Dendritic cell treated with granulocyte-macrophage colony-stimulating factor and Interleukin-4, amounts not matched to agents 40 ng/mL and 50 ng/mL, for 4 days (primary cell): ENCODE results near the gene KIAA2012.

Experiments
- H3K27ac Mint-ChIP-seq: one replicate; pipeline ENCODE4 v1.8.0; 2022; ENCODE audit warnings: mild to moderate bottlenecking, mixed read lengths
- H3K27me3 Mint-ChIP-seq: one replicate; pipeline ENCODE4 v1.8.0; 2022; ENCODE audit warnings: mild to moderate bottlenecking, mixed read lengths
- H3K36me3 Mint-ChIP-seq: one replicate; pipeline ENCODE4 v1.8.0; 2022; ENCODE audit warnings: low read depth, mixed read lengths
- H3K4me1 Mint-ChIP-seq: one replicate; pipeline ENCODE4 v1.8.0; 2022; ENCODE audit warnings: low read depth, mixed read lengths
- H3K4me3 Mint-ChIP-seq: one replicate; pipeline ENCODE4 v1.8.0; 2022; ENCODE audit warnings: mild to moderate bottlenecking, moderate library complexity, mixed read lengths
- H3K9me3 Mint-ChIP-seq: one replicate; pipeline ENCODE4 v1.8.0; 2022; ENCODE audit warnings: mixed read lengths
- intact Hi-C: fragments of 100-400 bp; cut with micrococcal nuclease; formaldehyde crosslinking; loops from one replicate; pipeline ENCODE4 v1.15.0; 2022

KIAA2012 gene

DNA sequence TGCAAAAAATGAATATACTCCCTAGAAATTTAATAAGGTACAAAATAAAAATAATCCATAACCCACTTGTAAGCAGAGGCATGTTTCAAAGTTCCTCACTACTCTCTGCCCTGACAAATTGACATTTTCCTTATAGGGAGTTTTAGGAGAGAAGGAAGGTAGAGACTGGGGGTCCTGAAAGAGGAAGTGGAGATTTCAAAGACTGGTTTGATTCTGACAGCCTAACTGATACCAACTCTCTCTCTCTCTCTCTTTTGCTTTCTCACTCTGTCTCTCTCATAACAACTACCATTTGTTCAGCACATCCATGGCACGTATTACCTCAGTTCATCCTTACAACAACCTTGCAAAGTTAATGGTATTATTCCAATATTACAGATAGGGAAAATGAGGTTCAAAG lies 20.8 kb upstream of the KIAA2012 start:
- no peaks in the 10 kb centered on the region for H3K4me1 Mint-ChIP-seq
- no peak overlapping the region for H3K27ac Mint-ChIP-seq
- H3K4me3 Mint-ChIP-seq: no peak overlapping the region
- H3K36me3 Mint-ChIP-seq: no peaks in the 10 kb centered on the region
- H3K27me3 Mint-ChIP-seq: peaks cover 9% of the 10 kb centered on the region
- intact Hi-C loops: no loop called here
- H3K9me3 Mint-ChIP-seq: no peaks in the 10 kb centered on the region

- intact Hi-C loops: no loop called here
- H3K27me3 Mint-ChIP-seq: peaks cover 10% of the 10 kb centered on the region
- no peak overlapping the region for H3K27ac Mint-ChIP-seq
- no peaks in the 10 kb centered on the region for H3K4me1 Mint-ChIP-seq
- H3K4me3 Mint-ChIP-seq: no peak overlapping the region
- H3K36me3 Mint-ChIP-seq: no peaks in the 10 kb centered on the region
- no peaks in the 10 kb centered on the region for H3K9me3 Mint-ChIP-seq
These were observed 18.4 kb upstream of the KIAA2012 start for GRCh38 chr2:202054679-202055078.

DNA sequence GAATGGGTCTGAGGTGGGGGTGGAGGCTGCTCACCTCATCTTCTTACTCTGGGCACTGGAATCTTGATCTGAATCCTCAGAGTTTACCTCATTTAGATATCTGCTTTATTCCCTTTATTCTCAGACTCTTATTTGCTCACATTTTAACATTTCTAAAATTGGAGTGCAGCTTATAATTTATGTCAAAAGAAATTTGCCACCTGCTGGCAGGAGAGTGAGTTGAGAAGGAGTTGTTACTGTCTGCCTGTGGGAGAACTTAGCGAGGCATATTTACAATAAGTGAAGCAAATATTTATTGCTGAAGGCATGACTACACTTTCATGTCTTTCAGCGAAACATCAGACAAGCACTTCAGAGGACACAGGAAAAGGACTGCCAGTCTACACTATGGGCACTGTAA lies 16.4 kb upstream of the KIAA2012 start:
- H3K4me3 Mint-ChIP-seq: no peak overlapping the region
- H3K27me3 Mint-ChIP-seq: peaks cover 10% of the 10 kb centered on the region
- intact Hi-C loops: no loop called here

GRCh38 chr2:202060218-202060617 lies 12.8 kb upstream of the KIAA2012 start:
- Mint-ChIP-seq H3K4me1 (peaks cover 10% of the 10 kb centered on the region), H3K4me3 (no peak overlapping the region), H3K9me3 (no peaks in the 10 kb centered on the region), H3K36me3 (no peaks in the 10 kb centered on the region), H3K27ac (no peak overlapping the region), H3K27me3 (peaks cover 8% of the 10 kb centered on the region)
- intact Hi-C loops: loop anchor here (10.0 kb wide), 1 partner anchor 195 kb away; no protein-coding TSS in a partner anchor

More for the DNA sequence above, 16.4 kb upstream of the KIAA2012 start:
- no peak overlapping the region for H3K27ac Mint-ChIP-seq
- H3K36me3 Mint-ChIP-seq: no peaks in the 10 kb centered on the region
- H3K9me3 Mint-ChIP-seq: no peaks in the 10 kb centered on the region
- H3K4me1 Mint-ChIP-seq: no peaks in the 10 kb centered on the region

GRCh38 chr2:202061695-202062094 lies 11.4 kb upstream of the KIAA2012 start:
- Mint-ChIP-seq H3K4me1 (peaks cover 10% of the 10 kb centered on the region), H3K27me3 (peaks cover 5% of the 10 kb centered on the region), H3K4me3 (no peak overlapping the region), H3K27ac (no peak overlapping the region), H3K9me3 (no peaks in the 10 kb centered on the region), H3K36me3 (no peaks in the 10 kb centered on the region)
- intact Hi-C loops: loop anchor here (10.0 kb wide), 1 partner anchor 197 kb away; no protein-coding TSS in a partner anchor

- Mint-ChIP-seq H3K9me3 (no peaks in the 10 kb centered on the region), H3K27me3 (peaks cover 1% of the 10 kb centered on the region), H3K36me3 (no peaks in the 10 kb centered on the region), H3K4me1 (peaks cover 10% of the 10 kb centered on the region), H3K4me3 (no peak overlapping the region), H3K27ac (no peak overlapping the region)
- intact Hi-C loops: loop anchor here (10.0 kb wide), 1 partner anchor 200 kb away; no protein-coding TSS in a partner anchor
These were observed 8.7 kb upstream of the KIAA2012 start for GRCh38 chr2:202064171-202064880.

DNA sequence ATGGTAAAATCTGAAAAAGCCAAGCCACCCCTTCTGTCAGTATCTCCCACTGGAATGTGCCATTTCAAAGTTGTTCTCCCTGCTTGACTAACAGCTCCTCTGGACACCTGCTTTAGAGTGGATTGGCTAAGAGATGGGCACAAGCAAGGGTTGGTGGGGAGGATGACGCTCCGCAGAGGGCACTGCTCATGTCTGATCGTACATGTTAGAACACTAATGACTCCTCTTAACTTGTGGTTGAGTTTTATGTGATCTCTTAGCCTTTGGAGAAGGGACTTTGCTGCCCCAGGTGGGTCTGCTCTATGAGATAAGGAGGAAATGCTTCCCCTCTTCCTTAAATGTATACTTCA lies 8.2 kb upstream of the KIAA2012 start:
- H3K4me1 Mint-ChIP-seq: peaks cover 10% of the 10 kb centered on the region
- peaks cover 1% of the 10 kb centered on the region for H3K27me3 Mint-ChIP-seq
- H3K9me3 Mint-ChIP-seq: no peaks in the 10 kb centered on the region
- H3K4me3 Mint-ChIP-seq: no peak overlapping the region
- intact Hi-C loops: loop anchor here (10.0 kb wide), 1 partner anchor 200 kb away; no protein-coding TSS in a partner anchor
- H3K27ac Mint-ChIP-seq: no peak overlapping the region
- H3K36me3 Mint-ChIP-seq: no peaks in the 10 kb centered on the region

DNA sequence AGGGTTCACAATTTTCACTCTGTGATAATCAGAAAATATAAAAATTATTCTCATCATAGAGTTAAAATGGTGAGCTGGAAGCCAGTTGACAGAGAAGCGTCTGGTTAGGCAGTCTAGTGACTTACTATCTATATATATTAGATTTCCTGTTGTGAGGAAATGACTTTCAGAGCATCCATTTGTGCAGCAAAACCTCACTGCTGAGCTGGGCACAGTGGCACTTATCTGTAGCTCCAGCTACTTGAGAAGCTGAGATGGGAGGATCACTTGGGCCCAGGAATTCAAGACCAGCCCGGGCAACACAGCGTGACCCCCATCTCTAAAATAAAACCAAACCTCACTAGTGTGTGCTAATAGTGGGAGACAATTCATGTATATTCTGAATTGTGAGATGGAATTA lies 7.2 kb upstream of the KIAA2012 start:
- Mint-ChIP-seq H3K27ac (no peak overlapping the region), H3K36me3 (no peaks in the 10 kb centered on the region), H3K4me1 (peaks cover 10% of the 10 kb centered on the region), H3K4me3 (no peak overlapping the region), H3K9me3 (no peaks in the 10 kb centered on the region), H3K27me3 (peaks cover 1% of the 10 kb centered on the region)
- intact Hi-C loops: loop anchor here (10.0 kb wide), 1 partner anchor 201 kb away; no protein-coding TSS in a partner anchor

DNA sequence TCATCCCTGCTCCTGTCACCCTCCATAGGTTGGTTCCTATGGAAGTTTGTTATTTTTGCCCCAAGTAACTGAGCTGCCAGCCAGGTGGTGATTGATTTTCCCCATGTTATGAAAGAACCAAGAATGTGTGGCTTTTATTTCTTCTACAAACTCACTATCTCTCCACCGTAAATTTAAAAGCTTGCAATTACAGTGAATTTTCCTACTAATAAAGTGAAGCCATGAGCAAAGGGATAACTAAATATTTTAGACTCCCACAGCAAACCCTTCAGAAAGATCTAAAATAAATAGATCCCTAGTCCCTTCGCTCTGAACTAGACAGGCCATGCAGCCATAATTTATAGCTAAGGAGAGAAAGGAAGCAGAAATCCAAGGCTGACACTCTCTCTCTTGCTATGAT lies 6.2 kb upstream of the KIAA2012 start:
- H3K4me1 Mint-ChIP-seq: peaks cover 10% of the 10 kb centered on the region
- no peak overlapping the region for H3K27ac Mint-ChIP-seq
- no peaks in the 10 kb centered on the region for H3K9me3 Mint-ChIP-seq
- no peaks in the 10 kb centered on the region for H3K36me3 Mint-ChIP-seq
- intact Hi-C loops: loop anchor here (10.0 kb wide), 1 partner anchor 202 kb away; no protein-coding TSS in a partner anchor
- H3K4me3 Mint-ChIP-seq: no peak overlapping the region
- H3K27me3 Mint-ChIP-seq: peaks cover 1% of the 10 kb centered on the region

DNA sequence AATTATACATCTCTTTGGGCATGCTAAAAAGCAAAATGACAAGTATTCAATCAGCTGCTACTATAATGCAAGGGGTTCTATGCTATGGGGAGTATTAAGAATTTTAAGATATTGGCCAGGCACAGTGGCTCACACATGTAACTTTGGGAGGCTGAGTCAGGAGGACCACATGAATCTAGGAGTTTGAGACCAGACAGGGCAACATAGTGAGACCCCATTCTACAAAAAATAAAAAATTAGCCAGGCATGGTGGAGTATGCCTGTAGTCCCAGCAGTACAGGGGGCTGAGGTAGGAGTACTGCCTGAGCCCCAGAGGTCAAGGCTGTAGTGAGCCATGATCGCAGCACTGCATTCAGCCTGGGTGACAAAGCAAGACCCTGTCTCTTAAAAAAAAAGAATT lies 5.5 kb upstream of the KIAA2012 start:
- peaks cover 10% of the 10 kb centered on the region for H3K4me1 Mint-ChIP-seq
- intact Hi-C loops: loop anchor here (10.0 kb wide), 1 partner anchor 203 kb away; no protein-coding TSS in a partner anchor
- H3K27me3 Mint-ChIP-seq: peaks cover 1% of the 10 kb centered on the region
- no peak overlapping the region for H3K4me3 Mint-ChIP-seq
- H3K9me3 Mint-ChIP-seq: no peaks in the 10 kb centered on the region
- no peak overlapping the region for H3K27ac Mint-ChIP-seq
- no peaks in the 10 kb centered on the region for H3K36me3 Mint-ChIP-seq

DNA sequence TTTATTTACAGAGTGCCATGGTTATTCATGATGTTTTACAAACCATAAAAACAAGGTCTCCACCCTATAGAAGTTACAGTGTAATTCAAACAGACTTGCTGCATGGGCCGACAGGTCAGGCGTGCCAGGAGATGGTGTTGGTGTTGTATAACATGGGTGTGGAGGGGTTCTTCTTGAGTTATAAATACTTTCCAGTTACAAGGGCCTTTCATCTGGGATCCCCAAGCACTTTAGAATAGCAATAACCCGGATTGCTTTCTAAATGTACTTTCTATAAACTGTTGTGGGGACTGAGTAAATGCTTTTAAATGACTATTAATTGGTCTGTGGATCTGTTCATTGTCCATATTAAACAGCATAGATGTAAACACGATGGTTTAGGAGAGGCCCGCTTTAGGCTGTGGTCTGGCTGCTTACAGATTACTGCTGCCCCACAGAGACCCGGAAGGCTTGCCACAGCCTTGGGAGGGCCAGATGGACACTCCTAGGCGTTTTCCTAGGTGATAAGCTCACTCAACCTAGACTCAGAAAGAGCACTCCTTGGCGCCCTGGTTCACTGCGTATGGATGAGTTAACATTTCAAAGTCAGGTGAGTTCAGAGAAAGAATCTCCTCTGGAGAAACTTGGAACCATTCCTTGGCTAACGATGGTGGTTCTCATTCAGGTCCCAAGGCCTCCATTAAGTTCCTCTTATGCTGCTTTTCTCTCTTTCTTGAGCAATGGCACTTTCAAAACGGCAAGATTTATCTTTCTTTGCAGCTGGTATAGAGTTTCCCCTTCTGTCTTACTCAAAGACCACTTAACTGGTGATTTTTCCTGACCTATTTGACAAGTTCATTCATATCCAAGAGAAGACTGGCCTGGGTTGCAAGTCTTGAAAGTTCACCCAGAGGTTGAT lies 3.6 kb upstream of the KIAA2012 start:
- Mint-ChIP-seq H3K36me3 (no peaks in the 10 kb centered on the region), H3K27me3 (no peaks in the 10 kb centered on the region), H3K4me3 (no peak overlapping the region), H3K4me1 (peaks cover 4% of the 10 kb centered on the region), H3K9me3 (no peaks in the 10 kb centered on the region), H3K27ac (no peak overlapping the region)
- intact Hi-C loops: loop anchor here (10.0 kb wide), 1 partner anchor 205 kb away; no protein-coding TSS in a partner anchor

- intact Hi-C loops: no loop called here
- H3K27ac Mint-ChIP-seq: no peak overlapping the region
- no peaks in the 10 kb centered on the region for H3K4me1 Mint-ChIP-seq
- no peaks in the 10 kb centered on the region for H3K36me3 Mint-ChIP-seq
- no peak overlapping the region for H3K4me3 Mint-ChIP-seq
- H3K9me3 Mint-ChIP-seq: no peaks in the 10 kb centered on the region
- no peaks in the 10 kb centered on the region for H3K27me3 Mint-ChIP-seq
These were observed 1.9 kb upstream of the KIAA2012 start for GRCh38 chr2:202071107-202071506.

GRCh38 chr2:202072226-202072625 lies 829 bp upstream of the KIAA2012 start:
- no peaks in the 10 kb centered on the region for H3K9me3 Mint-ChIP-seq
- H3K4me3 Mint-ChIP-seq: no peak overlapping the region
- no peaks in the 10 kb centered on the region for H3K4me1 Mint-ChIP-seq
- intact Hi-C loops: no loop called here
- no peak overlapping the region for H3K27ac Mint-ChIP-seq
- H3K27me3 Mint-ChIP-seq: no peaks in the 10 kb centered on the region
- H3K36me3 Mint-ChIP-seq: no peaks in the 10 kb centered on the region

- H3K36me3 Mint-ChIP-seq: no peaks in the 10 kb centered on the region
- no peaks in the 10 kb centered on the region for H3K9me3 Mint-ChIP-seq
- no peak overlapping the region for H3K4me3 Mint-ChIP-seq
- intact Hi-C loops: no loop called here
- H3K4me1 Mint-ChIP-seq: no peaks in the 10 kb centered on the region
- no peak overlapping the region for H3K27ac Mint-ChIP-seq
- H3K27me3 Mint-ChIP-seq: peaks cover 2% of the 10 kb centered on the region
These were observed 1.3 kb downstream of the KIAA2012 start for GRCh38 chr2:202074324-202074723.
